Liver (tissue), 9 donors: ENCODE data around the gene RPH3AL. TPM values are rescaled to one million over a fixed set of nuclear protein-coding genes. Genes with fewer than 3 reads are reported as not detected.

Experiments
- DNase-seq: peaks from one replicate; pipeline ENCODE4 v3.0.0-alpha.2; 2017; ENCODE audit warnings: low spot score
- H3K27ac ChIP-seq, 2 donors: one replicate each; pipeline ENCODE4 v1.7.0; 2013; ENCODE audit warnings: inconsistent platforms in 2 of 2, low read length in 2 of 2, control low read depth in 1 of 2, low read depth in 1 of 2, mild to moderate bottlenecking in 1 of 2
- H3K27me3 ChIP-seq, 4 donors: one replicate each; pipeline versions ENCODE4 v1.6.1 to v1.7.0; 2013; ENCODE audit warnings: low read length in 3 of 4, inconsistent platforms in 1 of 4, mild to moderate bottlenecking in 1 of 4, moderate library complexity in 1 of 4; ENCODE audit not compliant: control insufficient read depth in 4 of 4, insufficient read depth in 4 of 4
- H3K36me3 ChIP-seq, 4 donors: one replicate each; pipeline versions ENCODE4 v1.6.1 to v1.7.0; 2013; ENCODE audit warnings: low read length in 3 of 4, mild to moderate bottlenecking in 3 of 4, low read depth in 1 of 4, moderate library complexity in 1 of 4; ENCODE audit not compliant: control insufficient read depth in 4 of 4, insufficient read depth in 3 of 4
- H3K4me1 ChIP-seq, 4 donors: one replicate each; pipeline versions ENCODE4 v1.6.1 to v1.7.0; 2013; ENCODE audit warnings: low read length in 3 of 4, mild to moderate bottlenecking in 3 of 4, moderate library complexity in 1 of 4; ENCODE audit not compliant: control insufficient read depth in 4 of 4, insufficient read depth in 4 of 4
- H3K4me3 ChIP-seq, 3 donors: one replicate each; pipeline versions ENCODE4 v1.6.1 to v1.7.0; 2013; ENCODE audit warnings: low read length in 3 of 3, control low read depth in 1 of 3, low read depth in 1 of 3, mild to moderate bottlenecking in 1 of 3
- H3K9ac ChIP-seq, 2 donors: one replicate each; pipeline ENCODE4 v1.7.0; 2013; ENCODE audit warnings: low read length in 2 of 2, mild to moderate bottlenecking in 2 of 2, moderate library complexity in 2 of 2, control low read depth in 1 of 2, low read depth in 1 of 2
- H3K9me3 ChIP-seq, 4 donors: one replicate each; pipeline versions ENCODE4 v1.6.1 to v1.7.0; 2013; ENCODE audit warnings: low read length in 3 of 4; ENCODE audit not compliant: control insufficient read depth in 4 of 4
- ATF3 ChIP-seq: IDR thresholded peaks from 2 replicates; pipeline ENCODE4 v1.6.1; 2016; ENCODE audit warnings: antibody characterized with exemption
- CTCF ChIP-seq: fragments of 150-350 bp; IDR thresholded peaks from 2 replicates; pipeline ENCODE4 v1.5.1; 2017; ENCODE audit warnings: improper control_type of control experiment, low read depth, low read length; ENCODE audit not compliant: missing input control
- EGR1 ChIP-seq, 2 donors: IDR thresholded peaks; 2 replicates each; pipeline ENCODE4 v1.6.1; 2016 to 2018; ENCODE audit warnings: antibody characterized with exemption in 2 of 2, low read depth in 2 of 2
- FOXA1 ChIP-seq: IDR thresholded peaks from 2 replicates; pipeline ENCODE4 v1.6.1; 2016; ENCODE audit warnings: antibody characterized with exemption
- FOXA2 ChIP-seq: IDR thresholded peaks from 2 replicates; pipeline ENCODE4 v1.6.1; 2016; ENCODE audit warnings: antibody characterized with exemption
- GABPA ChIP-seq, 2 donors: IDR thresholded peaks in 1 of 2; conservative IDR thresholded peaks in 1 of 2; 2 replicates each; pipeline ENCODE4 v1.6.1; 2016; ENCODE audit warnings: antibody characterized with exemption in 2 of 2, mild to moderate bottlenecking in 1 of 2, moderate library complexity in 1 of 2
- HNF4A ChIP-seq, 2 donors: conservative IDR thresholded peaks; 2 replicates each; pipeline ENCODE4 v1.6.1; 2016; ENCODE audit warnings: antibody characterized with exemption in 2 of 2, mild to moderate bottlenecking in 2 of 2
- HNF4G ChIP-seq: IDR thresholded peaks from 2 replicates; pipeline ENCODE4 v1.6.1; 2016; ENCODE audit warnings: antibody characterized with exemption
- JUND ChIP-seq, 2 donors: IDR thresholded peaks; 2 replicates each; pipeline ENCODE4 v1.6.1; 2016; ENCODE audit warnings: antibody characterized with exemption in 2 of 2
- MAX ChIP-seq: IDR thresholded peaks from 2 replicates; pipeline ENCODE4 v1.6.1; 2016; ENCODE audit warnings: antibody characterized with exemption
- NR2F2 ChIP-seq: IDR thresholded peaks from 2 replicates; pipeline ENCODE4 v1.6.1; 2016; ENCODE audit warnings: antibody characterized with exemption
- RAD21 ChIP-seq, 2 donors: IDR thresholded peaks; 2 replicates each; pipeline ENCODE4 v1.6.1; 2016; ENCODE audit warnings: antibody characterized with exemption in 2 of 2, mild to moderate bottlenecking in 2 of 2
- REST ChIP-seq: IDR thresholded peaks from 2 replicates; pipeline ENCODE4 v1.6.1; 2016; ENCODE audit warnings: antibody characterized with exemption, mild to moderate bottlenecking
- RXRA ChIP-seq, 2 donors: IDR thresholded peaks; 2 replicates each; pipeline ENCODE4 v1.6.1; 2017 to 2018; ENCODE audit warnings: antibody characterized with exemption in 2 of 2, mild to moderate bottlenecking in 1 of 2
- SP1 ChIP-seq: IDR thresholded peaks from 2 replicates; pipeline ENCODE4 v1.6.1; 2018; ENCODE audit warnings: antibody characterized with exemption, mild to moderate bottlenecking
- TAF1 ChIP-seq: conservative IDR thresholded peaks from 2 replicates; pipeline ENCODE4 v1.6.1; 2016; ENCODE audit warnings: antibody characterized with exemption, mild to moderate bottlenecking
- YY1 ChIP-seq: IDR thresholded peaks from 2 replicates; pipeline ENCODE4 v1.6.1; 2016; ENCODE audit warnings: antibody characterized with exemption, mild to moderate bottlenecking
- ZBTB33 ChIP-seq: IDR thresholded peaks from 2 replicates; pipeline ENCODE4 v1.6.1; 2016; ENCODE audit warnings: antibody characterized with exemption
- WGBS: extraction: QIAGEN DNeasy Blood & Tissue Kit; methylation state at CpG from one replicate; pipeline ENCODE4 v1.1.7; 2013; 5-methylcytosine and 5-hydroxymethylcytosine counted together
- polyA plus RNA-seq, 2 donors: library from polyadenylated mRNA; stranded (reverse) in 1 of 2; unstranded in 1 of 2; fragments of 200-250 nt in 1 of 2; fragments of >200 nt in 1 of 2; fragmentation: Nextera tagmentation in 1 of 2; extraction: Ambion mirVana in 1 of 2; gene quantifications; one replicate each; pipeline versions ENCODE4 v1.2.1 to v1.2.3, GENCODE V29; 2013 to 2015
- total RNA-seq, 2 donors: library from RNA; depleted of rRNA; stranded (reverse); fragments of >200 nt; gene quantifications; one replicate each; pipeline ENCODE4 v1.2.3, GENCODE V29; 2014
- donor health status: healthy.
- donor health status: healthy.
- donor health status: healthy.
- donor health status: healthy.
- donor health status: healthy.

RPH3AL gene
- total and polyA plus RNA-seq, 4 donors = 8.5 to 52.5 (median 13.9) TPM

GRCh38 chr17:323721-324571 lies 28.7 kb downstream of the RPH3AL start:
- Histone ChIP-seq H3K27me3 (no peaks in the 10 kb centered on the region), H3K4me3 (no peak overlapping the region), H3K27ac (no peak overlapping the region), H3K9me3 (no peaks in the 10 kb centered on the region), H3K9ac (no peak overlapping the region), H3K4me1 (no peaks in the 10 kb centered on the region), H3K36me3 (peaks cover 0 to 19% (median 7%) of the 10 kb centered on the region in 4 donors)
- DNase-seq = no peak
- WGBS = 93% methylated on average over 39 of the region's 39 CpGs
- TF ChIP-seq CTCF (no peak), EGR1 (IDR thresholded peaks at IDR 0.05; ENCODE audit: low read depth in 2 of 2) (no peak), HNF4A (conservative IDR thresholded peaks at IDR 0.05) (no peak), REST (no peak), FOXA1 (no peak), SP1 (no peak), GABPA (IDR thresholded peaks at IDR 0.05 in 1 of 2, conservative IDR thresholded peaks at IDR 0.05 in 1 of 2) (no peak), ATF3 (no peak), NR2F2 (no peak), RXRA (IDR thresholded peaks at IDR 0.05) (no peak), MAX (no peak)

GRCh38 chr17:323181-323580 lies 29.4 kb downstream of the RPH3AL start:
- H3K27ac ChIP-seq = no peak overlapping the region
- DNase-seq = no peak
- no peak overlapping the region for H3K9ac ChIP-seq
- H3K36me3 ChIP-seq = peaks cover 0 to 21% (median 10%) of the 10 kb centered on the region in 4 donors
- no peaks in the 10 kb centered on the region for H3K9me3 ChIP-seq
- WGBS = 92% methylated on average over 8 of the region's 8 CpGs
- no peaks in the 10 kb centered on the region for H3K4me1 ChIP-seq
- H3K27me3 ChIP-seq = no peaks in the 10 kb centered on the region
- H3K4me3 ChIP-seq = no peak overlapping the region
- TF ChIP-seq ATF3 (no peak), RAD21 (IDR thresholded peaks at IDR 0.05) (no peak), HNF4G (no peak), ZBTB33 (no peak), JUND (IDR thresholded peaks at IDR 0.05) (no peak), FOXA2 (no peak), RXRA (IDR thresholded peaks at IDR 0.05) (no peak), GABPA (IDR thresholded peaks at IDR 0.05 in 1 of 2, conservative IDR thresholded peaks at IDR 0.05 in 1 of 2) (no peak), SP1 (no peak), EGR1 (IDR thresholded peaks at IDR 0.05; ENCODE audit: low read depth in 2 of 2) (no peak), CTCF (no peak), YY1 (no peak), MAX (no peak), TAF1 (no peak), FOXA1 (no peak), NR2F2 (no peak)
